Activated T-helper 1 cell treated with anti-CD3 and anti-CD28 coated beads, Interleukin-12 subunit alpha, Interleukin-12 subunit beta, Interleukin-2, Interleukin-4 antibody, amounts not matched to agents 30 ng/mL and 10 ng/mL and 1 ng/mL, durations not matched to agents 14 hours and 24 hours and 36 hours (primary cell): ENCODE data around the gene METTL18. TPM values are rescaled to one million over a fixed set of nuclear protein-coding genes. Genes with fewer than 3 reads are reported as not detected.

Source experiments
- total RNA-seq: library from RNA; stranded (reverse); gene quantifications from 2 replicates; pipeline ENCODE4 v1.2.3, GENCODE V29; 2022

The METTL18 gene
- total RNA-seq, 1 donor from 2014 or later, result 9.3 TPM

Other genes with a start within 250 kb of the METTL18 start
- gene F5, start 208.4 kb downstream of the METTL18 start, total RNA-seq, result 58.0 and 58.2 TPM in 2 replicates
- 0.13 TPM in 1 of 2 replicates, not detected in the other for gene SELP, start 164.8 kb downstream of the METTL18 start, total RNA-seq
- 115 and 117 TPM in 2 replicates for gene SELL, start 83.3 kb downstream of the METTL18 start, total RNA-seq
- gene SELE, start 60.8 kb downstream of the METTL18 start, total RNA-seq, result not detected in 2 replicates
- gene SCYL3, start 99.0 kb upstream of the METTL18 start, total RNA-seq, result 11.8 and 12.3 TPM in 2 replicates